SK-N-MC (cell line): ENCODE results near the gene DBNDD2.

Source experiments
- EZH2 ChIP-seq: fragments of 200-600 bp; sonication (generic); IDR thresholded peaks from one replicate; pipeline ENCODE4 v1.6.1; 2017; ENCODE audit warnings: antibody characterized with exemption
- FOXP2 ChIP-seq: optimal IDR thresholded peaks from 2 replicates; pipeline ENCODE3; 2011; ENCODE audit warnings: mild to moderate bottlenecking, moderate library complexity; ENCODE audit not compliant: insufficient read depth; ENCODE audit errors: extremely low read length, control extremely low read depth
- POLR2AphosphoS5 ChIP-seq: IDR thresholded peaks from 2 replicates; pipeline ENCODE4 v1.6.1; 2012; ENCODE audit warnings: mild to moderate bottlenecking, low read depth, low read length, borderline replicate concordance

DNA sequence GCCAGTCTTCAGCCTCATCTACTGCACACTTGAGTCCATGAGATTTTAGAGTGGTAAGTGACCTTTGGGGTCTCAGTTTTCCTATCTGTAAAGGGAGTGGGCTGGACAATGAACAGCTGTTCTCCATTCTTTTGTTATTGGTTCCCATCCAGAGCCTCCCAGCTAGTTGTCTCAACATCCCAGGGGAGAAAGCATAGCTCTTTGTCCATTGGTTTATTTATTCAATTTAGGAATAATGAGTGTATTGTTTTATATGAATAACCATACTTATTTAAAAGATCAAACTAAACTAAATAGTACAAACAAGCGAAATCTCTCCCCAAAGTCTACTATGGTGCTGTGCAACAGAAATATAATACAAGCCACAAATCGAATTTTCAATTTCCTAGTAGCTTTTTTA is 21.5 kb downstream of the DBNDD2 start:
- TF ChIP-seq EZH2 (no peak), POLR2AphosphoS5 (no peak), FOXP2 (no peak)
